Measurements from ENCODE around the gene DDX51.
A peak's percentile ranks its signal among the peaks of the same experiment; 100 is the strongest.
"Not testable (repeated sequence)": the region's sequence is repeated elsewhere in the genome, so short reads cannot be mapped to it uniquely, and the experiment has no call there.

The DDX51 gene

GRCh38 chr12:132154941-132155770 lies 11.0 kb upstream of the DDX51 start:
- no peak for DNase-seq (ENCODE audit: low read depth in 2 of 2)

GRCh38 chr12:132154341-132154761 lies 10.2 kb upstream of the DDX51 start:
- no peak for DNase-seq (ENCODE audit: low read depth in 2 of 2)

DNA sequence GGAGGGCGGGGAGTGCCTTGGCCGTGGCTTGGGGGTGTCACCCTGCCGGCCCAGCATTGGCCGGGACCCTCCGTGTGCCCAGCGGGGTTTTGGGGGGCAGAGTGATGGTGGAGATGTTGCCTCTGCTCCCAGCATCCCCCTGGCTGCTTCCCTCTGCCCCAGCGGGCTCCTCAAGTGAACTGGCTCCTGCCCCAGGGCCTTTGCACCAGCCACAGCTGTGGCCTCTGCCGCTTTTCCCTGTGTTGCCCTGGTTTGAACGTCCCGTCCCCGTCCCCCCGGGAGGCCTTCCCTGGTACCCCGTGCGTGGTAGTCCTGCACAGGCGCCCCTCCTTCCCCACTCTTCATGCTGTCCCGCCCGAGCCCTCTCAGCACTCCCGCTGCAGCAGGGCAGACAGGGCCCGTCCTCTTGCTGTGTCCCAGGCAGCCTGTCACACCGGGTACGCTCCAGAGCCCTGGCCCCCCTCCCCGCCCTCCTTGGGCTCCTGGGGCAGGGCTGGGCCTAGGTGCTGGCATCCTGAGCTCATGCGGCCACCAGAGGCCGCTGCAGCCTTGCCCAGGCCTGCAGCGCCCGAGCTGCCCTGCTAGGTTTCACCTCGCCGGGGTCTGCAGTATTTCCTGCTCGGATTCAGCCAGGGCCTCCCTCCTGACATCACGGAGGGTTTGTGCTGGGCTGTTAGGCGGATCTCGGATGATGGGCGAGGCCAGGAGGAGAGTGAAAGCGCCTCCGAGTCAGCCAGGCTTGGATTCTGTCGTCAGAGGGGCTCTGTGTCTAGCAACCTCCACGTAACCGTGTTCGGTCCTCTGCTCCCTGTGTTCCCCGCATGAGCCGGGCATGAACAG lies 9.6 kb upstream of the DDX51 start:
- DNase-seq (ENCODE audit: low read depth in 2 of 2): peak; percentile 33 to 35

DNA sequence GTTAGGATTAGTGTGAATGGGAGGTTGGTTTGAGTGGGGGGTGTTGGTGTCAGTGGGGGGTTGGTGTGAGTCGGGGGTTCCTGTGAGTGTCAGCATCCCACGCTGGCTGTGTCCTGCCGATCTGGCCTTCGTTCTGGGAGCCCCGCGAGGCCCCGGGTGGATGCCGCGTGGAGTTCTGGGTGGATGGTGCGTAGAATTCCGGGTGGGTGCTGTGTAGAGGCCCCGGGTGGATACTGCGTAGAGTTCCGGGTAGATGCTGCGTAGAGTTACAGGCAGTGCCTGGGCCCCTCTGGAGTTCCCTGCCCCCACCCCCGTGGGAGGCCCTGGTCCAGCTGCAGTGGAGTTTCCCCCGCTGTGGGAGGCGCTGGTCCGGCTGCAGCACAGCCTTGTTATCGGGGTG lies 8.8 kb upstream of the DDX51 start:
- no peak for DNase-seq (ENCODE audit: low read depth in 2 of 2)

DNA sequence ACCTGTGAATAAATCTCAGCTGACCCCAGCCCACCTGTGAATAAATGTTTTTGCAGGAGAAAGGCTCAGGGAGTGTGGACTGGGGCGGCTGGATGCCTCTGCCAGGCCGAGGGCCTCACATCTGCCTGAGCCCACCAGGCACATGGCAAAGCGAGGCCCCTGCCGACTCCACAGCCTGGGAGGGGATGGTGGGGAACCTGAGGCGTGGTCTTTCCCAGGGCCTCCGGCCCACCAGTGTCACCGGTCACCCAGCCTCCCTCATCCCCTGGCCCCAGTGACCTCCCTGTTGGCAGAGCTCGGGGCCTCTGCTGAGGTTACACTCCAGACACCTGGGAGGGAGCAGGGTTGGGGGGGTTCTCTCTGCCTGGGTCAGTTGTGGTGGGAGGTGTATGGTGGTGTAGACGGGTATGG lies 8.3 kb upstream of the DDX51 start:
- DNase-seq (ENCODE audit: low read depth in 2 of 2): no peak

GRCh38 chr12:132151766-132152410 lies 7.8 kb upstream of the DDX51 start:
- DNase-seq (ENCODE audit: low read depth in 2 of 2): no peak

DNA sequence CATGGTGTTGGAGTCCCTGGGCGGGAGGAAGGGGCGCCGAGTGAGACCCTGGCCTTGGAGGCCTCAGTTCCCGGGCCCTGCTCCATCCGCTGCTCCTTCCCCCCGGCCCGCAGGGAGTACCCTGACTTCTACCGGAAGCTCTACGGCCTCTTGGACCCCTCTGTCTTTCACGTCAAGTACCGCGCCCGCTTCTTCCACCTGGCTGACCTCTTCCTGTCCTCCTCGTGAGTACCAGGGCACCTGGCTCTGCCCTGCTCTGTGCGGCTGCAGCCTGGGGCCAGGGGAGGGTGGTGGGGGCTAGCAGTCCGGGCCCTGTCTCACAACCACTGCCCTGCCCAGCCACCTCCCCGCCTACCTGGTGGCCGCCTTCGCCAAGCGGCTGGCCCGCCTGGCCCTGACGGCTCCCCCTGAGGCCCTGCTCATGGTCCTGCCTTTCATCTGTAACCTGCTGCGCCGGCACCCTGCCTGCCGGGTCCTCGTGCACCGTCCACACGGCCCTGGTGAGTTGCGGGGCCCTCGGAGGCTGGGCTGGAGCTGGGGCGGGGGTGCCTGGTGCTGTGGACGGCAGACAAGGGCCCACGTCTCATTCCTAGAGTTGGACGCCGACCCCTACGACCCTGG lies 7.1 kb upstream of the DDX51 start:
- no peak for DNase-seq (ENCODE audit: low read depth in 2 of 2)

- DNase-seq (ENCODE audit: low read depth in 2 of 2): no peak
Observed at GRCh38 chr12:132150780-132151144, 6.6 kb upstream of the DDX51 start.

DNA sequence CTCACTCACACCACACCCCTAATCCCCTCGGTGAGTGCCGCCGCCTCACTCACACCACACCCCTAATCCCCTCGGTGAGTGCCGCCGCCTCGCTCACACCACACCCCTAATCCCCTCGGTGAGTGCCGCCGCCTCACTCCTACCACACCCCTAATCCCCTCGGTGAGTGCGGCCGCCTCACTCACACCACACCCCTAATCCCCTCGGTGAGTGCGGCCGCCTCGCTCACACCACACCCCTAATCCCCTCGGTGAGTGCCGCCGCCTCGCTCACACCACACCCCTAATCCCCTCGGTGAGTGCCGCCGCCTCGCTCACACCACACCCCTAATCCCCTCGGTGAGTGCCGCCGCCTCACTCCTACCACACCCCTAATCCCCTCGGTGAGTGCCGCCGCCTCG lies 5.4 kb upstream of the DDX51 start:
- DNase-seq (ENCODE audit: low read depth in 2 of 2): not testable (repeated sequence)

DNA sequence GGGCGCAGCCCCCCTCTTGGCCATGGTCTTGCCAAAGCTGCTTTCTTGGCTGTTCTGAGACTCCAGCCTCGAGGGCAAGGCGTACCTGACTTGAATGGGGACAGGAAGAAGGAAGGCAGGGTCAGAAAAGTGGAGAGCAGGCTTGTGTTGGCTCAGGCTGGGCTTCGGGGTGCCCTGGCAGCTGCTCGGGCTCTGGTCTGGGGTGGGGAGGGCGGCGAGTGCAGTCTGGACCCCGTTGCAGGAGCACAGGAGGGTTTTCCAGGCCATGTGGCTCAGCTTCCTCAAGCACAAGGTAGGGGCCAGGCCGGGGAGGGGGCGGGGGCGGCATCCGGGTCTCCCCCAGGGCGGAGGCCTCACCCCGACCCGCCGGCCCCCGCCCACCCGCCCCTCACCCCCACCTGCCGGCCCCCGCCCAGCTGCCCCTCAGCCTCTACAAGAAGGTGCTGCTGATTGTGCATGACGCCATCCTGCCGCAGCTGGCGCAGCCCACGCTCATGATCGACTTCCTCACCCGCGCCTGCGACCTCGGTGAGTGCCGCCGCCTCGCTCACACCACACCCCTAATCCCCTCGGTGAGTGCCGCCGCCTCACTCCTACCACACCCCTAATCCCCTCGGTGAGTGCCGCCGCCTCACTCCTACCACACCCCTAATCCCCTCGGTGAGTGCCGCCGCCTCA lies 4.4 kb upstream of the DDX51 start:
- DNase-seq (ENCODE audit: low read depth in 2 of 2): no peak

DNA sequence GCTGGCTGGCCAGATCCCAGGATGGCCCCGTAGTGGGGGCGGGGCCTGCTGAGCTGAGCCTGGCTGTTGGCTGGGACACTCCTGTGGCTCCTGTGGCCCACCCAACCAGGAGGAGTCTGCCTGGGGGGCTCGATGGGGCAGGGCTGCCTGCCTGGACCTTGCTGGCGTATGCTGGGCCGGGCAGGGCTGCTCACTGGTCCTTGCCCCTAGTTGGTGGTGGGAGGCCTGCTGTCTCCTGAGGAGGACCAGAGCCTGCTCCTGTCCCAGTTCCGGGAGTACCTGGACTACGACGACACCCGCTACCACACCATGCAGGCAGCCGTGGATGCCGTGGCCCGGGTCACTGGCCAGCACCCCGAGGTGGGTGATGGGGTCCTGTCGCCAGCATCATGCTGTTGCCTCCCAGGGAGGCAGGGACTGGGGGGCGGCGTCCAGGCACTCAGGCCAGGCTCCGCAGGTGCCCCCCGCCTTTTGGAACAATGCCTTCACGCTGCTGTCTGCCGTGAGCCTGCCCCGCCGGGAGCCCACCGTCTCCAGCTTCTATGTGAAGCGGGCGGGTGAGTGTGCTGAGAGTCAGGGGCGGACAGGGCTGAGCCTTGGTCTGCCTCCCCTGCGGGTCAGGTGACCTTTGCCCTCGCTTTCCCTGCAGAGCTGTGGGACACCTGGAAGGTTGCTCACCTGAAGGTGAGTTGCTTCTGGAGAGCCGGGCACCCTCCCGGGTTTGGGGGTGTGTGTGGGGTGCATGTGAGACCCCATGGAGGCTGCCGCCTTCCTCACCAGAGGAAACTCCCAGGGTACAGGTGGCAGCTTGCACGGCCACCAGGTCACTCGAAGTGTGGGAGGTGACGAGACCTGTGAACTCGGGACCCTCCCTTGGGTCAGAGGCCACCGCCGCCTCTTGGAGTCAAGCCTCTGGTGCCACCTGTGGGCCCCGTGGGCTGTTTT lies 3.6 kb upstream of the DDX51 start:
- no peak for DNase-seq (ENCODE audit: low read depth in 2 of 2)

DNA sequence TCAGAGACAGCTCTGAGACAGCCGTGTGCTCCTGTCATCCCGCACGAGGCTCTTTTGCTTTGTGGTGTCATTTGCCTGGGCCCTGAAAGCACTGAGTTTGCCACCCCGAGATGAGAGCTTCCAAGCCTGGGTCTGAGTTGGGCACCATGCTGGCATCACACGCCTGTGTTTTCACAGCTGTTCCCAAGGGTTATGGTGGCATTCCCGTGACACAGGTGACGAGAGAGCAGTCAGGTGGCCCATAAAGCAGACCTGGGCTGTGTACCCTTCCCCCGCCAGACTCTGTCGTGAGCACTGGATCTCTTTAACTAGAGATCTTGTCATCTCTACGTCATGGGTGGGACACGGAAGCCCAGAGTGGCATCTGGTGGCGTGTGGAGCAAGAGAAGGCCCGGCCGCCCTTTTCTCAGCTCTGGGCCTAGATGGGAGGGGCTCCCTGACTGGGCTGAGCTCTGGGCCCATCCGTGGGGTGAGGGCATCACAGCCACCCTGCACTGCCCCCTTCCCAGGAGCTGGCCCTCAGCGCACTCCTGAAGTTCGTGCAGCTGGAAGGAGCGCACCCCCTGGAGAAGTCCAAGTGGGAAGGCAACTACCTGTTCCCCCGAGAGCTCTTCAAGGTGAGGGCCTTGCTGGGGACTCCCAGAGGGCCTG lies 2.8 kb upstream of the DDX51 start:
- no peak for DNase-seq (ENCODE audit: low read depth in 2 of 2)

DNA sequence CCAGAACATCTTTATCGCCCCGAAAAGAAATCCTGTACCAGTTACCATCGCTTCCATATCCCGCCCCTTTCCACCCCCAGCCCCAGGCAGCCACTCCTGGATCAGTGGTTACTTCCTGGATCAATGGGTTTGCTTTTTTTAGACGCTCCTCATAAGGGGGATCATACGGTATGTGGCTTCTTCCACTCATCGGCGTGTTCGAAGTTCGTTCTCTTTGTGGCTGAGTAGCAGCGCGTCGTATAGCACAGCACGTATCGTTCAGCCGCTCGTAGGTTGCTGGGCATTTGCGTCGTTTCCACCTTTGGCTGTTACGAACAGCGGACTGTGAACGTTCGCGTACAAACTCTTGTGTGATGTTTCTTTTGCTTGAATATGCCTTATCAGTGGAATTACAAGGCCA lies 2.0 kb upstream of the DDX51 start:
- DNase-seq (ENCODE audit: low read depth in 2 of 2): no peak

DNA sequence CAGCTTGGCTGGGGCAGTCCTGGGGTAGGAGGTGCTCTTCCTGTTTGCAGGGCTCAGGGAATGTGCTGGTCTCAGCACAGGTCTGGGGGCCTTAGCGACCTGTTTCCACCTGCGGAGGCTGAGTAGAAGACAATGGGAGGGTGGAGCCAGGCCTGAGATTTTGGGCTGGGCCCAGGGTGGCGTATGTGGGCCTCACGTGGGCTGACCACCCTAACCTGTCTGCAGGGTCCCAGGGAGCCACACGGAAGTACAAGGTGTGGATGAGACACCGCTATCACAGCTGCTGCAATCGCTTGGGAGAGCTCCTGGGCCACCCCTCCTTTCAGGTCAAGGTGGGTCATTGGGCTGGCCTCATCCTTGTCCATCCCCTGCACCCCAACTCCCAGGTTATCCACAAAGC lies 1.2 kb upstream of the DDX51 start:
- DNase-seq (ENCODE audit: low read depth in 2 of 2): no peak

DNA sequence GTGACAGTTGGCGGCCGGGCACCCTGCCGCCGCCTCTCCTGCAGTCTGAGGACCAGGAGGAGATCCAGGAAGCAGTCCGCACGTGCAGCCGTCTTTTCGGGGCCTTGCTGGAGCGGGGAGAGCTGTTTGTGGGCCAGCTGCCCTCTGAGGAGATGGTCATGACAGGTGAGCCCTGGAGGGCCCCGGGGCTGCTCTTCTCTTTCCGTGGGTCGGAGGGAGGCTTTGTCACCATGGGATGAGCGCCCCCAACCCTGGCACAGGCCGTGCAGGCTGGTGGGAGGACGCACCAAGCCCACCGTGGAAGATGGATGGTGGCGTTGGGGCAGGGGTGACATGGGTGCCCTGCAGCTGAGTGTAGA lies 670 bp upstream of the DDX51 start:
- DNase-seq (ENCODE audit: low read depth in 2 of 2): no peak

GRCh38 chr12:132143336-132144071 lies 615 bp downstream of the DDX51 start:
- no peak for DNase-seq (ENCODE audit: low read depth in 2 of 2)

- DNase-seq (ENCODE audit: low read depth in 2 of 2): no peak
Observed at GRCh38 chr12:132142679-132143335, 1.3 kb downstream of the DDX51 start.

- no peak for DNase-seq (ENCODE audit: low read depth in 2 of 2)
Observed at GRCh38 chr12:132141976-132142678, 2.0 kb downstream of the DDX51 start.

Data from activated CD4-positive, alpha-beta T cell treated with anti-CD3 and anti-CD28 coated beads for 24 hours (primary cell).